HepG2 (cell line): ENCODE measurements around the gene TEX48. TPM values are rescaled to one million over a fixed set of nuclear protein-coding genes. Genes with fewer than 3 reads are reported as not detected.

Experiments used
- AHDC1 ChIP-seq: sonication (generic); formaldehyde crosslinking; IDR thresholded peaks from 2 replicates; pipeline ENCODE4 v1.5.1; 2020; ENCODE audit warnings: mild to moderate bottlenecking, missing genetic modification reagents, borderline replicate concordance
- ARID5B ChIP-seq: IDR thresholded peaks from 2 replicates; pipeline ENCODE4 v1.4.0; 2020; ENCODE audit warnings: mild to moderate bottlenecking, missing genetic modification reagents
- FOXO1 ChIP-seq: sonication (generic); formaldehyde crosslinking; IDR thresholded peaks from 2 replicates; pipeline ENCODE4 v1.4.0; 2020; ENCODE audit warnings: missing genetic modification reagents
- NFKBIZ ChIP-seq: IDR thresholded peaks from 2 replicates; pipeline ENCODE4 v1.6.1; 2018; ENCODE audit warnings: missing genetic modification reagents, missing compliant biosample characterization
- TBP ChIP-seq: sonication (generic); formaldehyde crosslinking; IDR thresholded peaks from 2 replicates; pipeline ENCODE4 v1.5.0; 2020; ENCODE audit warnings: missing genetic modification reagents
- ZNF414 ChIP-seq: sonication (generic); formaldehyde crosslinking; IDR thresholded peaks from 2 replicates; pipeline ENCODE4 v1.5.0; 2020; ENCODE audit warnings: missing genetic modification reagents
- polyA plus RNA-seq, 8 experiments: library from polyadenylated mRNA; depleted of rRNA in 3 of 8; stranded (reverse) in 7 of 8; unstranded in 1 of 8; fragments of >200 nt; fragmentation: Illumina TruSeq in 4 of 8; extraction: Trizol in 4 of 8; gene quantifications; 2 replicates each; pipeline versions ENCODE4 v1.2.1 to v1.2.3, GENCODE V29; 2011 to 2016; ENCODE audit warnings: low read depth in 4 of 8, missing spikeins in 1 of 8, mixed read lengths in 1 of 8; ENCODE audit not compliant: insufficient read depth in 1 of 8
- total RNA-seq, 5 experiments: library from RNA; depleted of rRNA; stranded (reverse); fragments of >200 nt; fragmentation: Illumina TruSeq; extraction: Trizol; gene quantifications; 2 replicates each; pipeline ENCODE4 v1.2.3, GENCODE V29; 2016; ENCODE audit warnings: low read depth in 1 of 5

Gene TEX48
- total and polyA plus RNA-seq, 2 of the 13 experiments (the other 11 are each of a cell fraction or from before 2014, with no cell fraction given), result not detected

- TF ChIP-seq AHDC1 (CRISPR knock-in tag) (peak; percentile 98), NFKBIZ (CRISPR knock-in tag) (peak; percentile 87), ARID5B (CRISPR knock-in tag) (peak; percentile 98), FOXO1 (CRISPR knock-in tag) (peak; percentile 96), TBP (CRISPR knock-in tag) (no peak), ZNF414 (CRISPR knock-in tag) (peak; percentile 93)
Observed at GRCh38 chr9:114721491-114722079, 39.6 kb upstream of the TEX48 start (continued).
